HG02571 (cell line): ENCODE results near the gene SHLD1.

Experiments
- ATAC-seq: cut with Tn5 transposase; IDR thresholded peaks from one replicate; pipeline ENCODE4 v1.9.1; 2021; ENCODE audit warnings: mild to moderate bottlenecking, moderate library complexity; ENCODE audit not compliant: unreplicated experiment

Gene SHLD1

GRCh38 chr20:5886788-5887187 lies 136.6 kb downstream of the SHLD1 start:
- ATAC-seq, result no peak

- no peak for ATAC-seq
Measured at GRCh38 chr20:5887386-5887785, 137.2 kb downstream of the SHLD1 start.

- no peak for ATAC-seq
Measured at GRCh38 chr20:5888041-5888440, 137.8 kb downstream of the SHLD1 start.

DNA sequence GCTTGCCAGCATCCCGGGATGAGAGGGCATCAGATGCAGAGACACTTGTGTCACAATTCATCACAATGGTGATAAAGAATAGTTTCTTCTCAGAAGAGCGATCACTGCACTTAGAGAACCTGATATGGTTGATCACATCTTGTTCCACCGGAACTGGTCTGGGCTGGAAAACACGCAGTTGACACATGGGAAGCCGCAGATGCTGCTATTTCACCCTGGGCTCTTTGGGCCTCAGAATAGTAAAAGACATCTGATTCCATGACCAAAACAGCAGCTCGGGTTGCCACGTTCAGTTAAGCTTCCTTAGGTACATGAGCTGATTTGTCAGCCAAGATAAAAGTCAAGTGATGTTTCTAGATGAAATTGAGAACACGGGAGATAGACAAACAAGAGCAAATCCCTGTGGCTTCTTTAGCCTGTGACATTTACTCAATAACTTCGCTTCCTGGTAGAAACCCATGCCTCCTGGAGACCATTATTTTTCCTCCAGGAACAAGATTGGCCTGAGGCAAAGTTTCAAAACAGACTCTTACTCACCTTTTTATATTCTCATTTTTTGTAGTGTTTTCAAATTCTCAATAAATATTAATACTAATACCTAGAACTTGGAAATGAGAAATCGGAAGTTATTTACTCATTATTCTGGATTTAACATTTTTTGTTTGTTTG lies 140.7 kb downstream of the SHLD1 start:
- ATAC-seq, result no peak

GRCh38 chr20:5893052-5893451 lies 142.9 kb downstream of the SHLD1 start:
- ATAC-seq, result no peak

- no peak for ATAC-seq
Measured at GRCh38 chr20:5893621-5894020, 143.4 kb downstream of the SHLD1 start.

DNA sequence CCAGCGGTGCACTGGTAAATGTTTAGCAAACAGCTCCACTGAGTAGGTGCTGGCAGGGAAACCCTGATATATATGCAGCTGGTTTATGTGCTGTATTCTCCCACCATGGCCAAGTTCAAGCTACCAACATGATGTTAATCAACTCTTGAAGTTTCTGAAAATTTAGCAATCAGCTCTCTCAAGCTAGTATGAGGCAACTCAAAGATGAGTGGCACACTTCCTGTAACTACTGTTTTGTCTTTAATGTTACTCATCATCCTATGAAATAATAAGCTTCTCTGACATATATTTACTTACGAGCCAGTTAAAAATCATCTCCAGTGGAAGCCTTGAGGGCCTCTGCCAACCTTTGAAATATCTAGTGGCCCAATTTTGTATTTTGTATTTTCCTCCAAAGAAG lies 145.4 kb downstream of the SHLD1 start:
- no peak for ATAC-seq

GRCh38 chr20:5899444-5899843 lies 149.2 kb downstream of the SHLD1 start:
- ATAC-seq, result no peak

- ATAC-seq, result no peak
Measured at GRCh38 chr20:5900908-5901307, 150.7 kb downstream of the SHLD1 start.

DNA sequence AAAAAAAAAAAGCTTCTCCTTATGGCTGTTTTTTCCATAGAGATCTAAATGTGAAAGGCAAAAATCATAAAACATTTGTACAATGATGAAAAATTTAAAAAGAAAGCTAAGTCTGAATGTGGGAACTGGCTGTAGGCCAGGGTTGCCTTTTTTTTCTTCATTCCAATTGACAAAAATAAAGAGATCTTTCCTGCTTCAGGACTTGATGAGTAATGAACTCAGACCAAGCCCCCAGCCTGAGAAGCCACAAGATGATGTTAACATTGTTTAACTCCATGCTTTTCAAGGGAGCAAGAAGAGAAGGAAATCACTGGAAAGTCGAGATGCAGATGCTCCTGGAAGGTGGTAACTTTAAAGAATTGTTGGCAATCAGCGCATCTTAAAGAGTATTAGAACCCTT lies 158.8 kb downstream of the SHLD1 start:
- ATAC-seq, result no peak

DNA sequence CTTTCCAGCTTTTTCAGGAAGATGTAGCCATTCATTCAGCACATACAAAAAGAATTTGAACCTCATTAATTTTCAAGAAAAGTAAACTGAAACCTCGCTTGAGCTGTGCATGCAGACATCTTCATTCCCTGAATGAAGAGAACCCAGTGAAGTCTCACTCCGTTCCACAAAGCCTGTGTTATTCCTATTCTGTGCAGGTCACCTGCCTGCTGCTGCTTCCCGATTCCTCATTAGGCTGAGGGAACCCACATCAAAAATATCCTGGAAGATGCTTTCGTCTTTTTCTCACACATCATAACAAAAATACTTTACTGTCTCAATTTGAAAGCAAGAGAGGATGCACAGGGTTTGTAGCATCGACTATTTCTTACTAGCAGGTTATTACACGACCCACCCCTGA lies 160.0 kb downstream of the SHLD1 start:
- ATAC-seq, result no peak

DNA sequence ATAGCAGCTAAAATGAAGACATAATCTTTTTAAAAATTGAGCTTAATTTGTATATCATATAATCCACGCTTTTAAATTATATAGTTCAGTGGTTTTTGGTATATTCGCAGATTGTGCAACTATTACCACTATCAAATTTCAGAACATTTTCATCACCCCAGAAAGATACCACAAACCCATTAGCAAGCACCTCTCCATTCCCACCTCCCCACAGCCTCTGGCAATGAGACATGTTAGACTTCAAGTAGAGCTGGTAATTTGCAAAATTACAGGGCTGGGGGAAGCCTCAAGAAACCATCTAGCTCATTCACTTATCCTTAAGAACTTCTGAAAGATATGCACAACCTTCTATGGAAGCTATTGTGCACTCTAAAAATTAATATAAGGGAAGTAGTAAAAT lies 163.0 kb downstream of the SHLD1 start:
- ATAC-seq, result no peak
